Upper lobe of left lung (tissue), 6 donors: ENCODE measurements around the gene MKKS. TPM values are rescaled to one million over a fixed set of nuclear protein-coding genes. Genes with fewer than 3 reads are reported as not detected.
A peak's percentile ranks its signal among the peaks of the same experiment; 100 is the strongest.
"Not testable (repeated sequence)": the region's sequence is repeated elsewhere in the genome, so short reads cannot be mapped to it uniquely, and the experiment has no call there.

Source experiments
- ATAC-seq, 2 donors: fragments of 200-7000 bp; cut with Tn5 transposase; one replicate each; pipeline ENCODE4 v1.9.1; 2022; ENCODE audit warnings: mild to moderate bottlenecking in 2 of 2, moderate library complexity in 2 of 2; ENCODE audit not compliant: low FRiP score in 2 of 2
- DNase-seq, 2 donors: peaks; one replicate each; pipeline ENCODE4 v3.0.0-alpha.2; 2019 to 2020
- H3K27ac ChIP-seq, 4 donors: fragments of 200-600 bp; sonication (generic); one replicate each; pipeline ENCODE4 v1.5.1; 2016 to 2019
- H3K27me3 ChIP-seq, 4 donors: fragments of 200-600 bp; sonication (generic); one replicate each; pipeline ENCODE4 v1.5.1; 2017 to 2019
- H3K36me3 ChIP-seq, 4 donors: fragments of 200-600 bp; sonication (generic); one replicate each; pipeline ENCODE4 v1.5.1; 2016 to 2019
- H3K4me1 ChIP-seq, 4 donors: fragments of 200-600 bp; sonication (generic); one replicate each; pipeline ENCODE4 v1.5.1; 2018 to 2019
- H3K4me3 ChIP-seq, 4 donors: fragments of 200-600 bp; sonication (generic); one replicate each; pipeline ENCODE4 v1.5.1; 2017 to 2019; ENCODE audit warnings: mild to moderate bottlenecking in 2 of 4, moderate library complexity in 1 of 4
- H3K9me3 ChIP-seq, 4 donors: fragments of 200-600 bp; sonication (generic); one replicate each; pipeline ENCODE4 v1.5.1; 2018 to 2019
- EP300 ChIP-seq, 4 donors: sonication (generic); formaldehyde crosslinking; IDR thresholded peaks; one replicate each; pipeline ENCODE4 v1.5.1; 2017; ENCODE audit warnings: antibody characterized with exemption in 4 of 4, control low read depth in 2 of 4
- POLR2A ChIP-seq, 4 donors: fragments of 450-650 bp; IDR thresholded peaks; one replicate each; pipeline ENCODE4 v1.5.1; 2016 to 2017; ENCODE audit warnings: antibody characterized with exemption in 4 of 4, mild to moderate bottlenecking in 2 of 4
- POLR2AphosphoS5 ChIP-seq, 2 donors: sonication (generic); formaldehyde crosslinking; IDR thresholded peaks; one replicate each; pipeline ENCODE4 v1.5.1; 2017; ENCODE audit warnings: antibody characterized with exemption in 2 of 2
- WGBS, 2 donors: methylation state at CpG; one replicate each; pipeline ENCODE4 v1.1.5; 2017 to 2018; 5-methylcytosine and 5-hydroxymethylcytosine counted together
- total RNA-seq, 6 donors: library from RNA; depleted of rRNA in 4 of 6; stranded (reverse); fragments of >200 nt in 4 of 6; gene quantifications; one replicate each; pipeline versions ENCODE4 v1.1.0 to v1.2.1, GENCODE V29; 2016 to 2021
- TF ChIP-seq, protein P1 (sequence below), 6 experiments: fragments of 450-650 bp in 4 of 6; fragments of 200-600 bp in 2 of 6; sonication (generic) in 2 of 6; IDR thresholded peaks; one replicate each; pipeline ENCODE4 v1.5.1; 2016 to 2019; ENCODE audit warnings: antibody characterized with exemption in 6 of 6
- donor health status: DM: no; HTN: no; CAD: no; lungs with moderate emphysema.
- donor health status: DM: no; HTN: yes; CAD: no; lungs with severe emphysema.

Gene MKKS
- total RNA-seq, 6 donors from 2014 or later: 3.1 to 19.3 (median 11.8) TPM

DNA sequence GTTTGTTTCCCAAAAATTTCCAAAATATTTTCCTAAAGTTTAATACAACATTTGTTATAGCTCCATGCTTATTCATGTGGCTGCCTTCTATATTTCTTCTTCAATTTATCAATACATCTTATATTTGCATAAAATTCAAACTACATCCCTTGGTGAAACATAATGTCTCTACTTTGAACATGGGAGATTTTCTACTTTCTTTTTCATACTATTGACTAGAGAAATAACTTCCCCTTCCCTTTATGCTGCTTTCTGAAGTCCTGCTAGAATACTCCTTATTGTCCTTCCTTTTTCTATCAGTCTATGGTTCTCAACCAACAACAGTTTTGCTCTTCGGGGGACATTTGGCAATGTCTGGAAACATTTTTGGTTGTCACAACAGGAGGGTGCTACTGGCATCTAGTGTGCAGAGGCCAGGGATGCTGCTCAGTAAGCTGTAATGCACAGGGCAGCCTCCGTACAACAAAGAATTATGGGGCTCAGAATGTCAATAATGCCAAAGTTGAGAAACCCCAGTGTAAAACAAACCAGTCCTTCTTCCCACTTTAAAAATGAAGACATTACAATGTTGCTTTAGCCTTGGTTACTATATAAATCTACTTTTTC lies 29.9 kb downstream of the MKKS start:
- no peaks in the 10 kb centered on the region for H3K9me3 ChIP-seq
- TF ChIP-seq EP300 (IDR thresholded peaks at IDR 0.05) (no peak), POLR2AphosphoS5 (IDR thresholded peaks at IDR 0.05) (no peak), POLR2A (IDR thresholded peaks at IDR 0.05) (no peak)
- TF ChIP-seq, protein P1, sequence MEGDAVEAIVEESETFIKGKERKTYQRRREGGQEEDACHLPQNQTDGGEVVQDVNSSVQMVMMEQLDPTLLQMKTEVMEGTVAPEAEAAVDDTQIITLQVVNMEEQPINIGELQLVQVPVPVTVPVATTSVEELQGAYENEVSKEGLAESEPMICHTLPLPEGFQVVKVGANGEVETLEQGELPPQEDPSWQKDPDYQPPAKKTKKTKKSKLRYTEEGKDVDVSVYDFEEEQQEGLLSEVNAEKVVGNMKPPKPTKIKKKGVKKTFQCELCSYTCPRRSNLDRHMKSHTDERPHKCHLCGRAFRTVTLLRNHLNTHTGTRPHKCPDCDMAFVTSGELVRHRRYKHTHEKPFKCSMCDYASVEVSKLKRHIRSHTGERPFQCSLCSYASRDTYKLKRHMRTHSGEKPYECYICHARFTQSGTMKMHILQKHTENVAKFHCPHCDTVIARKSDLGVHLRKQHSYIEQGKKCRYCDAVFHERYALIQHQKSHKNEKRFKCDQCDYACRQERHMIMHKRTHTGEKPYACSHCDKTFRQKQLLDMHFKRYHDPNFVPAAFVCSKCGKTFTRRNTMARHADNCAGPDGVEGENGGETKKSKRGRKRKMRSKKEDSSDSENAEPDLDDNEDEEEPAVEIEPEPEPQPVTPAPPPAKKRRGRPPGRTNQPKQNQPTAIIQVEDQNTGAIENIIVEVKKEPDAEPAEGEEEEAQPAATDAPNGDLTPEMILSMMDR (IDR thresholded peaks at IDR 0.05): no peak
- no peak for DNase-seq

DNA sequence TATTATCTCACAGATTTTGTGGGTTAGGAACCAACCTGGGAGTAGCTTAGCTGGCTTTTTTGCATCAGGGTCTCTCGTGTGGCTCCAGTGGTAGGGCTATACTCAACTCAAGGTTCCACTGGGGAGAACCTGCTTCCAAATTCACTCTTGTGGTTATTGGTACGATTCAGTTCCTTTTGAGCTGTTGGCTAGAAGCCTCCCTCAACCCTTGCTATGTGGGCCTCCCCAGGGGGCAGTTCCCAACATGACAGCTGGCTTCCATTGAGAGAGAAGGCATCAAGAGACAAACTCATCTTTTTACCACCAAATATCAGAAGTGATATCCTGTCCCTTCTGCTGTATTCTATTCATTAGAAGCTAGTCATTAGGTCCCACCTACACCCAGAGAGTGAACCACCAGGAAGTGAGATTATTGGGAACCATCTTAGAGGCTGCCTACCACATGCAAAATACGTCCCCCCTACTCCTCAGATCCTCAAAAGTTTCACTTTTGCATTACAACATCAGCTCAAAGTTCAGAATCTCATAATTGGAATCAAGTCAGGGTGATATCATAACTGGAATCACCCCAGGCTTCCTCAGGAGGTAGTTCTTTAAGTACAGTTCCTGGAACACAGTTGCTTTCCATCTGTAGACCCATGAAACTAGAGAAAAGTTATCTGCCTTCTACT lies 30.9 kb downstream of the MKKS start:
- ATAC-seq: peak in 1 of 2 donors; percentile 14
- Histone ChIP-seq H3K27ac (no peak overlapping the region), H3K27me3 (no peaks in the 10 kb centered on the region), H3K9me3 (no peaks in the 10 kb centered on the region), H3K4me1 (no peaks in the 10 kb centered on the region), H3K36me3 (peaks cover 0 to 27% (median 5%) of the 10 kb centered on the region in 4 donors), H3K4me3 (no peak overlapping the region)
- TF ChIP-seq EP300 (IDR thresholded peaks at IDR 0.05): no peak
- TF ChIP-seq, protein P1 (IDR thresholded peaks at IDR 0.05): no peak
- TF ChIP-seq POLR2AphosphoS5 (IDR thresholded peaks at IDR 0.05): no peak
- no peak for TF ChIP-seq POLR2A (IDR thresholded peaks at IDR 0.05)
- no peak for DNase-seq
- 86% methylated on average over 3 of the region's 3 CpGs for WGBS, 2 donors

More for the DNA sequence above, 29.9 kb downstream of the MKKS start:
- WGBS, 2 donors: 66 to 84% methylated on average over 2 of the region's 2 CpGs
- Histone ChIP-seq H3K36me3 (peaks cover 0 to 27% (median 5%) of the 10 kb centered on the region in 4 donors), H3K4me1 (no peaks in the 10 kb centered on the region), H3K27ac (no peak overlapping the region), H3K27me3 (no peaks in the 10 kb centered on the region), H3K4me3 (no peak overlapping the region)
- ATAC-seq: no peak

DNA sequence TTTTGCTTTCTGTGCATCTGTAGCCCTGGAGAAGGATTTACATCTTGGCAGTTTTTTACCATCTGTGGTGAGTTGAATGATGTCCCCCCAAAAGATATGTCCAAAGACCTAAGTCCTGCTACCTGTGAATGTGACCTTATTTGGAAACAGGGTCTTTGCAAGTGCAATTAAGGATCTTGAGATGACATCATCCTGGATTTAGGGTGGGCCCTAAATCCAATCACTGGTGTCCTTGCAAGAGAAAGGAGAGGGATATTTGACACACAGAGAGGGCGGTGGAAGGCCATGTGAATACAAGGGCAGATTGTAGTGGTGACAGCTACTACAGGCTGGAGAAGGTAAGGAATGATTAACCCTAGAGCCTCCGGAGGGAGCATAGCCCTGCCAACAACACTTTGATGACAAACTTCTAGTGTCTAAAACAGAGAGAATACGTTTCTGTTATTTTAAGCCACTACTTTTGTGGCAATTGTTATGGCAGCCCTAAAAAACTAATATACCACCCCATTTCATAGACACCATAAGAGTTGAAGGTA lies 35.1 kb downstream of the MKKS start:
- Histone ChIP-seq H3K36me3 (no peaks in the 10 kb centered on the region), H3K27me3 (no peaks in the 10 kb centered on the region), H3K4me1 (no peaks in the 10 kb centered on the region), H3K27ac (no peak overlapping the region), H3K9me3 (no peaks in the 10 kb centered on the region), H3K4me3 (no peak overlapping the region)
- TF ChIP-seq, protein P1 (IDR thresholded peaks at IDR 0.05): no peak
- TF ChIP-seq EP300 (IDR thresholded peaks at IDR 0.05): no peak
- no peak for TF ChIP-seq POLR2A (IDR thresholded peaks at IDR 0.05)
- no peak for TF ChIP-seq POLR2AphosphoS5 (IDR thresholded peaks at IDR 0.05)
- ATAC-seq (no peak), DNase-seq (no peak)
- WGBS, 2 donors: 78% methylated on average over 3 of the region's 3 CpGs

DNA sequence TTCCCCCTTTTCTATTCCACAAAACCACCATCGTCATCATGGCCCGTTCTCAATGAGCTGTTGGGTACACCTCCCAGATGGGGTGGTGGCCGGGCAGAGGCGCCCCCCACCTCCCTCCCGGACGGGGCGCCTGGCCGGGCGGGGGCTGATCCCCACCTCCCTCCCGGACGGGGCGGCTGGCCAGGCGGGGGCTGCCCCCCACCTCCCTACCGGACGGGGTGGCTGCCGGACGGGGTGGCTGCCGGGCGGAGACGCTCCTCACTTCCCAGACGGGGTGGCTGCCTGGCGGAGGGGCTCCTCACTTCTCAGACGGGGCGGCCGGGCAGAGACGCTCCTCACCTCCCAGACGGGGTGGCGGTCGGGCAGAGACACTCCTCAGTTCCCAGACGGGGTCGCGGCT lies 39.3 kb downstream of the MKKS start:
- 93% methylated on average over 13 of the region's 32 CpGs; no CpG with 5 or more reads in 1 of the 2 donors for WGBS, 2 donors
- DNase-seq: peak in 1 of 2 donors; percentile 57
- not testable (repeated sequence) for H3K36me3 ChIP-seq, H3K27me3 ChIP-seq, H3K4me3 ChIP-seq, H3K4me1 ChIP-seq, ATAC-seq, H3K9me3 ChIP-seq, H3K27ac ChIP-seq

DNA sequence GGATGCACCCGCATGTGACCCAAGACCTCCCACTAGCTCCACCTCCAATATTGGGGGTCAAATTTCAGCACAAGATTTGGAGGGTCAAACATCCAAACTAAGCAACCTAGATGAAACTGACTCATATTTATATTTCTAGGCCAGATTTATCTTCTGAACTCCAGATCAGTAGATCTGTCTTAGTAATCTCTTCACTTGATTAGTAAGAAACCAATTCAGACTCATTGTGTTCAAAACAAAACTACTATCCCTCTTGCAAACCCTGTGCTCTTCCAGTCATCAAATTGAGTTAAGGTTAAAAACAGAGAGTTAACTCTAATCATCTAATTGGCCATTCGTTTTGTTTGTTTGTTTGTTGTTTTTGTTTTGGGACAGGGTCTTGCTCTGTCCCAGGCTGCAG lies 43.3 kb downstream of the MKKS start:
- no peaks in the 10 kb centered on the region for H3K27me3 ChIP-seq
- H3K27ac ChIP-seq: no peak overlapping the region
- H3K9me3 ChIP-seq: no peaks in the 10 kb centered on the region
- TF ChIP-seq EP300 (IDR thresholded peaks at IDR 0.05): no peak
- TF ChIP-seq, protein P1 (IDR thresholded peaks at IDR 0.05): no peak
- TF ChIP-seq POLR2AphosphoS5 (IDR thresholded peaks at IDR 0.05): no peak
- TF ChIP-seq POLR2A (IDR thresholded peaks at IDR 0.05): no peak
- H3K4me1 ChIP-seq: no peaks in the 10 kb centered on the region
- ATAC-seq (no peak), DNase-seq (no peak)
- no peak overlapping the region for H3K4me3 ChIP-seq
- 92% methylated on average over 2 of the region's 2 CpGs for WGBS, 2 donors
- no peaks in the 10 kb centered on the region for H3K36me3 ChIP-seq
